ENCODE measurements around the gene JAK3.

Gene JAK3

DNA sequence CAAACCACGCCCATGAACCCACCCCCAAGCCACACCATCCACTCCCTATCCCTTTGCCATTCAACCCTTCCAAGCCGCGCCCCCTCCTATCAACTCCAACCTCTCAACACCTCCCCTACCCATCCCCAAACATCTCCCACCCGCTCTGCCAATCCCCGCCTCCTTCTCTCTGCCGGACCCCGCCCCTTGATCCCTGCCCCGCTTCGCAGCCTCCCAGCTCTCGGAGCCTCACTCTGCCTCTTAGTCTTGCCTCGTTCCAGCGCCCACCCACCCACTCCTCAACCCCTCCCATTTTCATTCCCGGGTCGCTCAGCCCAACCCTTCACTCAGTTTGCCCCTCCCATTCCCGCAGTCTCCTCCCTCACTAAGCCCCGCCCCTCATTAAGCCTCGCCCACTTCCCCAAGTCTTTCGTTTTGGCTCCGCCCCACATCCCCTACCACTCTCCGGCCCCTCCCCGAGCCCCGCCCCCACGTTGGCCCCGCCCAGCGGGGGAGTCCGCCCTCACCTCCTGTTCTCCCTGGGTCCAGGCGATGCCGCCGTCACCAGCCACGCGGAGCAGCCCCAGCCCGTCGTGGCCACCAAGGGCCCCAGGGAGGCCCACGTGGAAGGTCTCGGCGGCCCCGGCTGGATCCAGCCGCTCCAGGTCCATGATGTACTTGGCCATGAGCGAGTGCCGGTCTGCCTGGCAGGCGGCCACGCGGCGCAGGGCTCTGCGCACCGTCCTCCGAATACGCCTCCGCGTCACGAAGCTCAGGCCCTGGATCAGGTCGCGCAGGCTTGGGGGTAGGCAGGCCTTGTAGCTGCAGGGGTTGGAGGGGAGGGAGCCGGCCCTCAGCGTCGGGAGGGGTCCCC is 5.7 kb downstream of the JAK3 start:
- peak; percentile 91 for DNase-seq (ENCODE audit: low read depth, low spot score)

DNA sequence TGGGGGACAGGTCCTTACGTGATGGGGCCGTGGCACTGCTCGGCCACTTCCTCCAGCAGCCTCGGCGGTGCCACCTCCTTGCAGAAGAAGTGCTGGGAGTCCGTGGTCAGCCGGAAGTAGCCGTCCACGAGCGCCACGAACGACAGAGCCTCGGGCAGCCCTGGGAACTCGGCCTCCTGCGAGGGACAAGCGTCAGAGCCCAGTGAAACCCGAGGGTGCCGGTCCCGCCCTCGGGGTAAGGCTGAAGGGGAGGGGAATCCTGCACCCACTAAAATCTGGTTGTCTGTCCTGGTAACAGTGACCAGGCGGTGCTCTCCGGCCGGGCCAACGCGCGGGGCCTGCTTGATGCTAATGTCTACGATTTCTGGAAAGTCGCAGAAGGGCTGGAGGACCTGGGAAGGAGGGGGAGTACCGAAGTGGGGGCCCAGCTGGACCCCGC is 6.4 kb downstream of the JAK3 start:
- no peak for DNase-seq (ENCODE audit: low read depth, low spot score)

DNA sequence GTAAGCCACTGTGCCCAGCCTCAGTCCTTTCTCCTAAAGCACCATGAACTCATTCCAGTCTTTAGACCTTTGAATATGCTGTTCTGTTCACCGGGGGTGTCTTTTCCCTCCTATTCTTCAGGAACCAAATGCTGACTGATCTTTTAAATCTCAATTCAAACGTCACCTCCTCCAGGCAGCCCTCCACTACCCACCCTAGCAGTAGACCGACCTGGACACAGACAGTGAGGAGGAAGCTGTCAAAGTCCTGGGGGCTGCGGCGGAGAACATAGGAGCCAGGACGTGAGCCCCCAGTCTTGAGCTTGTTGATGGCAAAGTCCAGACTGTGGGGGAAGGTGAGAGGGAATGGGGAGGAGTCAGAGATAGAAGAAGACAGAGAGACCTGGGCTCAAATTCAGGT is 7.8 kb downstream of the JAK3 start:
- DNase-seq (ENCODE audit: low read depth, low spot score), result no peak

DNA sequence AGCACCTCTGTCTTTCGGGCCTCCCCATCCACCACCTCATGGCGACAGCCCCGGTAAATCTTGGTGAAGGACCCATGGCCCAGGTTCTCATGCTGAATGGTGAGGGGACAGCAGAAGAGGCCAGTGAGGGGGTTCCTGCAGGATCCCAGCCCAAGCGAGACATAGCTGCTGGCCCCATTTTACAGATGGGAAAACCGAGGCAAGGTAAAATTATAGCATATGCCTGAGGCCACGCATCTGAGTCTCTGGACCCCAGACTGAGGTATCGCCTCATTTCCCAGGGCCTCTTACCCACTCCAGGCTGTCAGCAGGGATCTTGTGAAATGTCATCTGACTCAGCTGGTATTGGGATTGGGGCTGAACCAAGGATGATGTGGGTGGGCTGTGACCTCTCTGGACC is 9.8 kb downstream of the JAK3 start:
- no peak for DNase-seq (ENCODE audit: low read depth, low spot score)

DNA sequence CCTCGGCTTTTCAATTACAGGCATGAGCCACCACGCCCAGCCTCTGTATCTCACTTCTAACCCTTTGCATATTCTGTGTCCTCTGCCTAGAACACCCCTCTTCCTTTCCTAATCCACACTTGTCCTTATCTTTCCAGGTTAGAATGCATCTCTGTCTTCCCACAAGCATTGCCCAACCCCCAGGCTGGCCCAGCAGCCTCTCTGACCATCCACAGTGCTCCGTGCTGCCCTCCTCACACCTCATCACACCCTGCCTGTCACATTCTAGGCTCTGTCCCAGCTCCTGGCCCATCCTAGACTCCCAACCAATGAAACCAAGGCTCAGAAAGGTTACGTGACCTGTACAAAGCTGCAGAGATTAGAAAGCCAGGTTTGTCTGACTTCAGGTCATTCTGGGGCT is 11.3 kb downstream of the JAK3 start:
- no peak for DNase-seq (ENCODE audit: low read depth, low spot score)

DNA sequence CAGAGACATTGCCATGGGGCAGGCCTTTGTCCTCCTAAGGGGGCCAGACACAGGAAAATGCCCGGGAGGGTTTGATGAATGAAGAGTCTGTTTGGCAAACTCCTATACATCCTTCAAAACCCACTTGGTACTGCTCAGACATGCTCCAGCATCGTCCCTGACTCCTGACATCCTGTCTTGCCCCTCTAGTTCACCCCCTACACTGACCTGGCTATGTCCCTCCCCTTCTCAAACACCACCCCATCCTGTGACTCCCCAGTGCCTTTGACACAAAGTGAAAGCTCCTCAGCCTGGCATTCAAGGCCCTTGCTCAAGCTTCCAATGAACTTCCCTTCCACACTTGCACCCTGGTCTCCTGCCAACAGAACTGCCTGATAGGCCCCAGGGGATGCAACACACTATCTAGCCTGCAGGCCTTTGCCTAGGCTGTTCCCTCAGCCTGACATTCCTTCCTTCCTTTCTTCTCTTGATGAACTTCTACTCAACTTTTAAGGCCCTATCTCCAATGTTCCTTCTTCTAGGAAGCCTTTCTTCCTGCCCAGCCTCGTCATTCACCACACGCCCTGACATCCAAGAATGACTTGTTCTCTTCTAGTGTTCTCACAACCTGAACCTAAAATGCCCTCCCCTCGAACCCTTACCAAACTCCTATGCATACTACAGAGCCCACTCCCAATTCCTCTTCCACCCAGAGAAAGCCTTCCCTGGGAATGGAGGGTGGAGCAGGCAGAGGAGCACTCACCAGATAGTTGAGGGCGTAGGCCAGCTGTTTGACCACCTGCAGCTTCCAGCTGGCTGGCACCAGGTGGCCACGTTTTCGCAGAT is 12.4 kb downstream of the JAK3 start:
- no peak for DNase-seq (ENCODE audit: low read depth, low spot score)

DNA sequence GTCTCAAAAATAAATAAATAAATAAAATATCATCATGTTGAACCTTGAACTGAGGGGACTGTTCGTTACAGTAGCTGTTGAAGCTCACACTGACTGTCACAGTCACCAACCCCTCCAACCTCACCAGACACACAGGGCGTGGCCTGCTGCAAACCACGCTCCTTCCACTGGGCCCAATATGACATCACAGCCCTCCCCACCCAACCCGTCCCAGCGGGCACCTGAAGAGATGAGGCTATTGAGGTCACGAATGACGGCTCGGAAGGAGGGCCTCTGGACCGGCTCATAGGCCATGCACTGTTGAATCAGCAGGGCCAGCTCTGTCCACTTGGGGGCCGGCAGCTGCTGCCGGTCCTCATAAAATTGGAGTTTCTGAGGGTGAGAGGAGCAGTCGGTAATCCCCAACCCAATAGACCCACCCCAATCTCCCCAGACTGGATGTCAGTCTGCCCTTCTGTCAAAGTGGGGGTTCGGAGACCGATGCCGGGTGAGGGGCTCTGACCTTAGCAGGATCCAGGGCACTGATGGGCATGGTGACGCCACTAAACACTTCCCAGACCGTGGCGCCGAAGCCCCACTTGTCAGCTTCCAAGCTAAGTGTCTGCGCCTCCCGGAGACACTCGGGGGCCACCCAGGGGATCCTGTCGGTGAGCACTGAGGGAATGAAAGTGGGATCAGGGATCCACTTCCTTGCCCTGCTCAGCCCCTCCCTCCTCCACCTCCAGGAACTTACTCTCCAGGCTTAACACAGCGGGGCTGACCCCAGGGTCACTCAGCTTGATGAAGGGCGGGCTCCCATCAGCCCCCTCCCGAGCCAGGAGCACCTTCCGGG is 13.2 kb downstream of the JAK3 start:
- no peak for DNase-seq (ENCODE audit: low read depth, low spot score)

DNA sequence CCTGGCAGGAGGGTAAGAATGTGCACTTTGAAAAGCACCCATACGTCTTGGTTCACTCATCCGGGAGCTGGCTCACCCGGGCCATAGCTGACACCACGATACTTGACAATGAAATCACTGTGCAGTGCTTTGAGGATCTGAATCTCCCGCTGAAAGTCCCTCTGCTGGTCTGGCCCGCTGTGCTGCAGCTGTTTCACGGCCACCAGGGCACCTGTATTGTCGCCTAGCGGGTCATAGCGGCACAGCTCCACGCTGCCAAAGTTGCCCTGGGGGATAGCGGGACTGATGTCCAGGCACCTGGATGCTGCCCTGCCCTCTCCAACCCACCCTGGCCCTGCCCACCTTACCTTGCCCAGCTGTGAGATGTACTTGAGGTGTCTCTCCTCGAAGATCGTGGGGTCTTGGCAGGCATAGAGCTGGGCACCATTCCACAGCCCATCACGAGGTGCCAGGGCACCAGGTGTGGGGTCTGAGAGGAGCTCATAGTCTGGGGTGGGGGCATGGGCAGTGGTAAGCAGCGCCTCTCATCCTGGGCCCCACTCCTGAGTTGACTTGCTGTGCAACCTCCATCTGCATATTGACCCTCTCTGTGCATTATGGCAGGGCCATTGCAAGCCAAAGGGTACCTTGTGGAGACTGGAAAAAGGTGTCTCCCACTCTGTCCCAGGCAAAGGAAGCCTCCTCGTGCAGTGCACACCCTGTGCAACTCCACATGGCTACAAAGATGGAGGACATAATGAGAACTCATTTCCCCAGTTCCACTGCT is 15.2 kb downstream of the JAK3 start:
- no peak for DNase-seq (ENCODE audit: low read depth, low spot score)

DNA sequence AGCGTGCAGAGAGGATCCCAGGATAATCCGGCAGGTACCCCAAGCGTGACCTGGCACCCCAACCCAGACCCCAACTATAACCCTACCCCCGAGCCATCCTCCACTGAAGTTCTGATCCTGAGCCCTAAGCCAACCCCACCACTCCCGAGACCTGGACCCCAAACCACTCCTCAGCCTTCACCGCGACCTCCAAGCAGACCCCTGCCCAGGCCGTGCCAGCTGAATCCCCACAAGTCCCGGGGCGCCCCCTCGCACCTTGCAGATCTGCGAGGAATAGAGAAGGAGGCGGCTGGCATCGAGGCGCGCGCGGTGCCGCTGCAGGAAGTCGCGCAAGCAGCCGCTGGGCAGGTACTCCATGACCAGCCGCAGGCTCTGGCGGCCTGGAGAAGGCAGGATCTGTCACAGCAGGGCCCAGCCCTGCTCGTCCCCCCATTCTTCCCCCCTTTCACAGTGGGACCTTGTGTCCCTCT is 16.3 kb downstream of the JAK3 start:
- DNase-seq (ENCODE audit: low read depth, low spot score), result no peak

DNA sequence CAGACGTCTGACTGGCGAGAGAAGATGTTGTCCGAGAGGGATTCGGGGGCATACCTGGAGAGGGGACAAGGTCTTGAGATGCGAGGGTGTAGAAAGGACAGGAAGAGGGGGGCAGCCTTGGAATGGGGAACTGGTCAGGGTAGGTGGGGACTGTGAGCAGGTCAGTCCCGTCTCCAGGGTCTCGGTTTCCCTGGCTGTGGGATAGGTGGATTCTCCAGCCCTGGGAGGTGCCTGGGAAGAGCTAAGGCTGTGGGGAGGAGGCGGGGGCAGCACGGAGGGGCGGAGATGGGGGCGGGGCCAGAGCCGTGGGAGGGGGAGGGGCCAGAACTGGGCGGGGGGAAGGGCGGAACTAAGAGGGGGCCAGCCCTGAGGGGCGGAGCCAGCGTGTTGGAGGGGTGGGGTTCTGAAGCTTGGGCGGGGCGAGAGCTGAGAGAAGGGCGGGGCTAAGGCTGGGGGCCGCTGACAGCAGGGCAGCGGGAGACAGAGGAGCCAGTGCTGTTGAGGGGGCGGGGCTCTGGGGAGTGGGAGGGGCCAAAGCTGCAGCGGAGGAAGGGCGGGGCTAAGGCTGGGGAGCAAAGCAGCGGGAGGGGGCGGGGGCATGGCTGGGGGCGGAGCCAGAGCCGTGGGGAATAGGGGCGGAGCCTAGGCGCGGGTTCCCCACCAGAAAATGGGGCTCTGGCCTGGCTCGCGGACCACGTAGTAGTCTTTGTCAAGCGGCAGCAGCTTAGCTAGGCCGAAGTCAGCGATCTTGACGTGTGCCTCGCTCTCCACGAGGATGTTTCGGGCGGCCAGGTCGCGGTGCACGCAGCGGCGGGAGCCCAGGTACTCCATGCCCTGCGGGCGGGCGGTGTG is 17.0 kb downstream of the JAK3 start:
- peak; percentile 81 for DNase-seq (ENCODE audit: low read depth, low spot score)

DNA sequence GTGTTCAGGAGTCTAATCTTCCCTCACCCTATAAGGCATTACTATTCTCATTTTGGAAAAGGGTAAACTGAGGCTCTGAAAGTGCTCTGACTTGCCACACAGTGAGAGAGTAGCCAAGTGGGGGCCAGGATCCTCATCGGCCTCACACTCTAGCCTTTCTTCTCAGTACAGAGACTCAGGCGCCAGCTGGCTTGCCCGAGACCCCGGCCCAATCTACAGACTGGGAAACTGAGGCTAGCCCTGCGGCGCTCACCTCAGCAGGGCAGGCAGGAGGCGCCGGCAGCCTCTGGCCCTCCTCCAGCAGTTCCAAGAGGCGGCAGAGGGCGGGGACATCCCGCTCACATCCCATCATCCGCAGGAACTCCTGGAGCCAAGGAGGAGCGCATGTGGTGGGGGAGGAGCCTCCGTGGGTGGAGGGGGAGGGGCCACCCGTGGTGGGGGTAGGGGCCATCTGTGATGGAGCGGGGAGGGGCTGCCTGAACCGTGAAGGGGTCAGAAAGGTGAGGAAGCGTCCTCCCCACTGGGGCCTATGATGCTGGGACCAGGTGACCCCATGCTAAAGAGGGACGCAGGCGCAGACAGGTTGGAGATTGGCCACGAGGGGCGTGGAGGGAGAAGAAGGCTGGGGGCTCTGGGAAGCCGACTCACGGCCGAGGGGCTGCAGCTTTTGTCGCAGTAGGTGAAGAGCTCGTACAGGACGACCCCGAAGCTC is 17.8 kb downstream of the JAK3 start:
- DNase-seq (ENCODE audit: low read depth, low spot score), result peak; percentile 72

DNA sequence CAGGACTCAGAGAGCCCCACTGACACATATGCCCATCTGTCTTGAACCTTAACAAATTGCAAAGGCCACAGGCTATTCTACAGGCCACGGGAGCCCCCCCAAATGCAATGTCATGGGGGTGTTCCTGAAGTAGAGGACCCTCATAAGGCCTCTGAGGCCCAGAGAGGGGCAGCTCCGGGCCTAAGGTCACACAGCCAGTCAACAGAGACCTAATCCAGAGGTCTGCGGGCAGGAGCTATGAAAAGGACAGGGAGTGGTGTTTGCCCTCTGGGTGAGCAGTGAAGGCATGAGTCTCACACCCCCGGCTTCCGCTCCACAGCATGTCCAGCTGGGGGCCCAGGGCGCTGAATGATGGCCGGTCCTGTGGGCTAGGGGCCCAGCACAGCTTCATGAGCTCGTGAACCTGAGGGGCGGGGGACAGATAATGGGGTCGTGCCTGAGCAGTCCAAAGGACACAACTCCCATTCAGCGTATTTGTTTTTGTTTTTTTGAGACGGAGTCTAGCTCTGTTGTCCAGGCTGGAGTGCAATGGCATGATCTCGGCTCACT is 21.2 kb downstream of the JAK3 start:
- DNase-seq (ENCODE audit: low read depth, low spot score), result no peak

DNA sequence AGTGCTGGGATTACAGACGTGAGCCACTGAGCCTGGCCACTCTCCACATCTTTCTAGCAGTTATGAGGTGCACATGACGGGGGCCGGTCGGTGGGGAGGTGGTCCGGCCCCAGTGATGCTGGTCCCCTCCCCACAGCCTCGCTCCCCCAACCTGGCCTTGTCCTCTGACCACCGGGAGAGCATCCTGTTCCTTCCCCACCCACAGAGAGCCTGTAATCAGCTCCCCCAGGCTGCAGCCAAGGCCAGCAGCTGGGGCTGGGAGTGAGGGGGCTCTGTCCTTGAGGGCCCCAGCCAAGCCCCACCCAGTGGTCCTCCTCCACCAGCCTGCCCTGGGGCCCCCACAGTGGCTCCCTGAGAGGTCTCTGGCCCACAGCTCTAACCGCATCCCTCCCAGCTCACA is 23.4 kb downstream of the JAK3 start:
- no peak for DNase-seq (ENCODE audit: low read depth, low spot score)

DNA sequence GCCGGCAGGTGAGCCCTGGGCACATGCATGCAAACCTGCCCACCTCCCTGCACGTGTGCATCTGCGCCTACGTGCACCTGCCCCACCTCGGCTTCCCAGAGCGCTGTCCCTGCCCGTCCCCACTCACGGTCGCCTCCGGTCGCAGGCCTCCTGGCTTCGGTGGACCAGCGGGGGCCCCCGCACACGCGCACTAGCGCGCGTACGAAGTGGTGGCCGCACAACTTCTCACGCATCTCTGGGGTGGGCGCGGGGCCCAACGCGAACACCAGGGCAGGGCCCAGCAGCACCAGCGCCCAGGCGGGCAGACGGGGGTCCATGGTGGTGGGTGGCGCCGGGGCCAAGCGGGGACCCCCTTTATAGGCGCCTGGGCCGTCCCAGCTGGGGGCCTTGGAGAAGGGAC is 26.6 kb downstream of the JAK3 start, which contains the start of gene INSL3:
TSS of gene INSL3 (minus strand) at position 330 of the 400 bp plus-strand sequence. CDS start at position 317, 13 bp downstream.
- DNase-seq (ENCODE audit: low read depth, low spot score), result no peak

DNA sequence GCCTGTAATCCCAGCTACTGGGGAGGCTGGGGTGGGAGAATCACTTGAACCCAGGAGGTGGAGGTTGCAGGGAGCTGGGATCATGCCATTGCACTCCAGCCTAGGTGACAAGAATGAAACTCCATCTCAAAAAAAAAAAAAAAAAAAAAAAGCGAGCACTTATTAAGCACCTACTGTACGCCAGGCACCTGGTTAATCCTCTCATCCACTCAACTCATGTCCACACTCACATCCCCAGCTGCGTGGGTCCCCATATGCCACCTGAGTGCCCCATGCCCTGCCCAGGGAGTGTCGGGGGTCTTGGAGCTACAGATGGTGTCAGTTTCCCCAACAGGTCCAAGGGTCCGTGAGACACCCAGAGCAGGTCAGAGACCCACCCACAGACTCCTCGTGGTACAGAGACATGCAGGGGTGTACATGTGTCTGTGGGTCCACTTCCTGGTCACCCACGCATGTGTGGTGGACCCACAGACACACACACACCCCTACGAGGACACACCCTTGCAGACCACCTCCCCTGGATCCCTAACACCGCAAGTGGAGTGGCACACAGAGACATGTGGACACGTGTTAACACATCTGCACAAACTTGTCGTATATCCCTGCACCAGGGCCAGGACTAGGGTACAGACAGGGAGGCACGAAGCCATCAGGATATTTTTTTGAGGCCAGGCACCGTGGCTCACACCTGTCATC is 30.0 kb downstream of the JAK3 start:
- DNase-seq (ENCODE audit: low read depth, low spot score), result no peak

DNA sequence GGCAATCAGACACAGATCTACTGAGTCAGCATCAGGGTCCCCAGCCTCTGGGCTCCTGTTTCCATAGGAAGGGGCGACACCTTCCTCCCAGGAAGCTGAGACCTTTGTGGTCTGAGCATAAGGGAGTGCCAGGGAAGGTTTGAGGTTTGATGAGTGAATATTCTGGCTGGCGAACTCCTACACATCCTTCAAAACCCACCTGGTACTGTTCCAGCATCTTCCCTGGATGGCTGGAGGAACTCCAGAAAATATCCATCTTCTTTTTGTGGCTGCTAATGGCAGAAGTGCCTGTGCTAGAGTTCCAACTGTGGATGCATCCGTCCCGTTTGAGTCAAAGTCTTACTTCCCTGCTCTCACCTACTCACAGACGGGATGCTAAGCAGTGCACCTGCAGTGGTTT is 35.7 kb downstream of the JAK3 start:
- DNase-seq (ENCODE audit: low read depth, low spot score), result no peak

DNA sequence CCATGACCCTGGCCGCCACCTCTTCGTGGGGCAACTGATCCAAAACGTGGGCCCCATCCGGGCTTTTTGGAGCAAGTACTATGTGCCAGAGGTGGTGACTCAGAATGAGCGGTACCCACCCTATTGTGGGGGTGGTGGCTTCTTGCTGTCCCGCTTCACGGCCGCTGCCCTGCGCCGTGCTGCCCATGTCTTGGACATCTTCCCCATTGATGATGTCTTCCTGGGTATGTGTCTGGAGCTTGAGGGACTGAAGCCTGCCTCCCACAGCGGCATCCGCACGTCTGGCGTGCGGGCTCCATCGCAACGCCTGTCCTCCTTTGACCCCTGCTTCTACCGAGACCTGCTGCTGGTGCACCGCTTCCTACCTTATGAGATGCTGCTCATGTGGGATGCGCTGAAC is 36.1 kb downstream of the JAK3 start:
- no peak for DNase-seq (ENCODE audit: low read depth, low spot score)

DNA sequence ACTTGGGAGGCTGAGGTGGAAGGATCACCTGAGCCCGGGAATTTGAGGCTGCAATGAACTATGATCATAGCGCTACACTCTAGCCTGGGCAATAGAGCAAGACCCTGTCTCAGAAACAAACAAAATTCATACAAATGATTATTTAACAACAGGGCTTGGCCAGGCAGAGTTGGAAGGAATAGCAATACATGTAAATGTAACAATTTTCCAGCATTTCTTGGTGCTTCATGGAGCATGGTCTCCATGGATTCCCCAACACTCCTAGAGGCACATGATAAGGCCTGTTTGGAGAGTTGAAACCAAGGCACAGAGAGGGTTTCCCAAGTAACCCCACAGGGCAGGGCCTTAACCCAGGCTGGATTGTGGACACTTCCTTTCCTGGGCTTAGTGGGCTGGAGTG is 36.7 kb downstream of the JAK3 start:
- DNase-seq (ENCODE audit: low read depth, low spot score), result no peak

Measured in iPS DF 19.7 (cell line).